HUES6 (cell line): ENCODE results near the gene KIRREL2.
"Not testable (repeated sequence)": the region's sequence is repeated elsewhere in the genome, so short reads cannot be mapped to it uniquely, and the experiment has no call there.

Experiments
- H3K27ac ChIP-seq: 2 replicates; pipeline ENCODE4 v1.7.0; 2013; ENCODE audit warnings: low read depth, mild to moderate bottlenecking, low read length, inconsistent platforms
- H3K27me3 ChIP-seq: 2 replicates; pipeline ENCODE4 v1.6.1; 2013; ENCODE audit warnings: low read length; ENCODE audit not compliant: control insufficient read depth, insufficient read depth
- H3K36me3 ChIP-seq: 2 replicates; pipeline ENCODE4 v1.6.1; 2013; ENCODE audit warnings: low read length; ENCODE audit not compliant: control insufficient read depth, insufficient read depth
- H3K4me1 ChIP-seq: 2 replicates; pipeline ENCODE4 v1.6.1; 2013; ENCODE audit warnings: low read length; ENCODE audit not compliant: control insufficient read depth, insufficient read depth
- H3K4me3 ChIP-seq: 2 replicates; pipeline ENCODE4 v1.5.1; 2013; ENCODE audit warnings: low read depth, low read length
- H3K9ac ChIP-seq: one replicate; pipeline ENCODE4 v1.6.1; 2013; ENCODE audit warnings: mild to moderate bottlenecking, low read length
- H3K9me3 ChIP-seq: 2 replicates; pipeline ENCODE4 v1.6.1; 2013; ENCODE audit warnings: low read depth, low read length; ENCODE audit not compliant: control insufficient read depth, insufficient read depth

The KIRREL2 gene

DNA sequence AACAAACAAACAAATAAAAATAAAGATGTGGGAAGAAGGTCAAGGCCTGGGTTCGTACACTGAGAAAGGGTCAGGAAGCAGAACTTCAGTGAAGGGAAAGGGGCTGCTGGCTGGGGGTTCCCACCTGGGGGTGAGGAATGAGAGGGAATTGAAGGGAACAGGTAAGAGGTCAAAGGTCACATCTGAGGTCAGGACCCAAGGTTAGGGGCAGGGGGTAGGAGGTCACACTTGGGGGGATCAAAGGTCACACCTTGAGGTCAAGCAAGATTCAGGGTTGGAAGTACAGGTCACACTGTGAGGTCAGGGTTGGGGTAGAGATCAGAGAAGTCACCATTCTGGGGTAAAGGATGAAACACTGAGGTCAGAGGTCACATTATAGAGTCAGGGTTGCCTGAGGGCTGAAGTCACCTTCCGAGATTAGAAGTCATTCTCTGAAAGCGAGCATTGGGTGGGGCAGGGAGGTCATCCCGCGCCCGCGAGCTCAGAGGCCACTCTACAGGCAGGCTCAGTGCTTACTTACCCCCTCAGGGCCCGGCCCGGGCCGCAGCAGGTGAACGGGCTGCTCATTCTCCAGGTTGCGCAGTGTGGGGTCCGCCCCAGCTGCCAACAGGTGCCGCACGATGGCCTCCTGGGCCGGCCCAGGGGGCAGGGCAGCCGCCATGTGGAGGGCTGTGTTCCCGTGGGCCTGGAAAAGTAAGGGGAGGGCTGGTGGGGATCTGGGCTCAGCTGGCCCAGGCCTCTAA is 32.8 kb downstream of the KIRREL2 start:
- H3K27ac ChIP-seq, result no peak overlapping the region
- no peak overlapping the region for H3K9ac ChIP-seq
- no peaks in the 10 kb centered on the region for H3K27me3 ChIP-seq
- H3K4me1 ChIP-seq, result no peaks in the 10 kb centered on the region
- peaks cover 60% of the 10 kb centered on the region for H3K36me3 ChIP-seq
- no peak overlapping the region for H3K4me3 ChIP-seq
- no peaks in the 10 kb centered on the region for H3K9me3 ChIP-seq

GRCh38 chr19:35890113-35890650 is 33.5 kb downstream of the KIRREL2 start:
- peaks cover 65% of the 10 kb centered on the region for H3K36me3 ChIP-seq
- H3K9ac ChIP-seq, result no peak overlapping the region
- H3K27me3 ChIP-seq, result no peaks in the 10 kb centered on the region
- H3K9me3 ChIP-seq, result no peaks in the 10 kb centered on the region
- no peak overlapping the region for H3K27ac ChIP-seq
- no peaks in the 10 kb centered on the region for H3K4me1 ChIP-seq
- no peak overlapping the region for H3K4me3 ChIP-seq

DNA sequence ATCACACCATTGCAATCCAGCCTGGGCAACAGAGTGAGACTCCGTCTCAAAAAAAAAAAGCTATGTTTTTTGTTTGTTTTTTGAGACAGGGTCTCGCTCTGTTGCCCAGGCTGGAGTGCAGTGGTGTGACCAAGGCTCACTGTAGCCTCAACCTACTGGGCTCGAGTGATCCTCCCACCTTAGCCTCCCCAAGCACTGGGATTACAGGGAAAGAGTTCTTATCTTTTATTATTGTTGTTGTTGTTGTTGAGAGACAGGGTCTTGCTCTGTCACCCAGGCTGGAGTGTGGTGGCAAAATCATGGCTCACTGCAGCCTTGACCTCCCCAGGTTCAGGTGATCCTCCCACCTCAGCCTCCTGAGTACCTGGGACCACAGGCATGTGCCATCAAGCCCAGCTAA is 35.1 kb downstream of the KIRREL2 start:
- H3K9me3 ChIP-seq, H3K4me3 ChIP-seq, H3K27me3 ChIP-seq, H3K27ac ChIP-seq, H3K4me1 ChIP-seq, H3K9ac ChIP-seq: not testable (repeated sequence)
- H3K36me3 ChIP-seq, result peaks cover 80% of the 10 kb centered on the region

- Histone ChIP-seq H3K9ac (no peak overlapping the region), H3K4me3 (no peak overlapping the region), H3K27me3 (no peaks in the 10 kb centered on the region), H3K9me3 (no peaks in the 10 kb centered on the region), H3K27ac (no peak overlapping the region), H3K4me1 (no peaks in the 10 kb centered on the region), H3K36me3 (peaks cover 73% of the 10 kb centered on the region)
Observed at GRCh38 chr19:35894342-35894741, 37.6 kb downstream of the KIRREL2 start.

DNA sequence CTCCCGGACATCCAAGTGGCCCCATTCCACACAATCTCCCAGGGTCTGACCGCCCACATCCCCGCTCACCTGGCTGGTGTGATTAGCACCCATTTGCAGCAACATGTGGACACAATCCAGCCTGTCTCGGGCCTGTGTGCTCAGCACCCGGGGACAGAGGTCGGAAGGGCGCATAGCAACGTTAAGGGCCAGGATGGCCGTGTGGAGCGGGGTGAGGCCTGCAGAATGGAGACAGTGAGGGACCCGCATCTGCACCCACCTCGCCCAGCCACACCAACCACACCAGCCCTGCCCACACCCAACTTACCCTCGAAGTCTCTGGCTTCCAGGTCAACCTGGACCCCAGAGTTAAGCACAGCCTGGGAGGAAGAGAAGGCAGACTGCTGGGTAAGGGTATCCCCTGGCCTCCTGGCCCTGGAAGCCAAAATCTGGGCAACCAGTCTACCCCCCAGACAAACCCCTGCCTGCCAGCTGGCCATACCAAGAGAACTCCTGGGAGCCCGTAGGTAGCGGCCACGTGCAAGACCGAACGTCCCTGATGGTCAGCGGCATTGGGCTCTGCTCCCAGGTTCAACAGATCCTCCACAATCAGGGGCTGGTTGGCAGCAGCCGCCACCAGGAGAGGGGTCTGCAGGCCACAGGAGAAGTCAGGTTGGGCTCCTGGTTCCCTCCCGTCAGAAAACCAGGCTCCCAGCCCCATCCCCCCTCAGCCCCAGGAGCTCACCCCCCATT is 39.4 kb downstream of the KIRREL2 start:
- Histone ChIP-seq H3K9ac (no peak overlapping the region), H3K4me1 (no peaks in the 10 kb centered on the region), H3K27me3 (no peaks in the 10 kb centered on the region), H3K9me3 (no peaks in the 10 kb centered on the region), H3K36me3 (peaks cover 56% of the 10 kb centered on the region), H3K4me3 (no peak overlapping the region), H3K27ac (no peak overlapping the region)

GRCh38 chr19:35896643-35897040 is 39.9 kb downstream of the KIRREL2 start:
- peaks cover 55% of the 10 kb centered on the region for H3K36me3 ChIP-seq

GRCh38 chr19:35897706-35898451 is 41.2 kb downstream of the KIRREL2 start:
- Histone ChIP-seq H3K36me3 (peaks cover 47% of the 10 kb centered on the region), H3K4me3 (peak overlapping the region; percentile 95)

More at GRCh38 chr19:35896643-35897040, 39.9 kb downstream of the KIRREL2 start:
- Histone ChIP-seq H3K27me3 (no peaks in the 10 kb centered on the region), H3K4me3 (no peak overlapping the region), H3K4me1 (peaks cover 5% of the 10 kb centered on the region), H3K9me3 (no peaks in the 10 kb centered on the region), H3K27ac (no peak overlapping the region), H3K9ac (no peak overlapping the region)

GRCh38 chr19:35898499-35898809 is 41.7 kb downstream of the KIRREL2 start:
- peaks cover 22% of the 10 kb centered on the region for H3K4me1 ChIP-seq
- H3K9ac ChIP-seq, result peak overlapping the region; percentile 58
- no peak overlapping the region for H3K27ac ChIP-seq
- H3K27me3 ChIP-seq, result peaks cover 6% of the 10 kb centered on the region
- peak overlapping the region; percentile 95 for H3K4me3 ChIP-seq
- peaks cover 42% of the 10 kb centered on the region for H3K36me3 ChIP-seq
- H3K9me3 ChIP-seq, result no peaks in the 10 kb centered on the region

More at GRCh38 chr19:35897706-35898451, 41.2 kb downstream of the KIRREL2 start:
- Histone ChIP-seq H3K9me3 (no peaks in the 10 kb centered on the region), H3K27me3 (peaks cover 6% of the 10 kb centered on the region; the same call in 1 of the 2 replicates), H3K9ac (no peak overlapping the region), H3K4me1 (peaks cover 17% of the 10 kb centered on the region), H3K27ac (no peak overlapping the region)

- peak overlapping the region; percentile 73 for H3K9ac ChIP-seq
- H3K27ac ChIP-seq, result no peak overlapping the region; the same call in 1 of the 2 replicates
- peak overlapping the region; percentile 95 for H3K4me3 ChIP-seq
- no peaks in the 10 kb centered on the region for H3K9me3 ChIP-seq
- H3K4me1 ChIP-seq, result peaks cover 22% of the 10 kb centered on the region
- peaks cover 6% of the 10 kb centered on the region for H3K27me3 ChIP-seq
- H3K36me3 ChIP-seq, result peaks cover 32% of the 10 kb centered on the region
Observed at GRCh38 chr19:35899547-35900214, 43.0 kb downstream of the KIRREL2 start.

- Histone ChIP-seq H3K36me3 (peaks cover 21% of the 10 kb centered on the region), H3K4me3 (peak overlapping the region; percentile 95), H3K27ac (no peak overlapping the region), H3K27me3 (peaks cover 6% of the 10 kb centered on the region), H3K9ac (no peak overlapping the region), H3K4me1 (peaks cover 22% of the 10 kb centered on the region), H3K9me3 (no peaks in the 10 kb centered on the region)
Observed at GRCh38 chr19:35901055-35901644, 44.4 kb downstream of the KIRREL2 start.
